Measurements from ENCODE around the gene PRMT2.

Gene PRMT2

GRCh38 chr21:46606427-46606813 is 29.1 kb upstream of the PRMT2 start:
- no peak for DNase-seq (ENCODE audit: low read depth)
- no peak for TF ChIP-seq CTCF (conservative IDR thresholded peaks at IDR 0.05; ENCODE audit: low read length)
- no peak overlapping the region for H3K4me3 ChIP-seq (ENCODE audit: low read length)

GRCh38 chr21:46607636-46608035 is 27.8 kb upstream of the PRMT2 start:
- no peak for TF ChIP-seq CTCF (conservative IDR thresholded peaks at IDR 0.05; ENCODE audit: low read length)
- no peak for DNase-seq (ENCODE audit: low read depth)
- no peak overlapping the region for H3K4me3 ChIP-seq (ENCODE audit: low read length)

GRCh38 chr21:46608672-46609111 is 26.8 kb upstream of the PRMT2 start:
- H3K4me3 ChIP-seq (ENCODE audit: low read length): no peak overlapping the region
- no peak for DNase-seq (ENCODE audit: low read depth)
- no peak for TF ChIP-seq CTCF (conservative IDR thresholded peaks at IDR 0.05; ENCODE audit: low read length)

GRCh38 chr21:46610018-46610701 is 25.3 kb upstream of the PRMT2 start:
- DNase-seq (ENCODE audit: low read depth): no peak
- no peak for TF ChIP-seq CTCF (conservative IDR thresholded peaks at IDR 0.05; ENCODE audit: low read length)

GRCh38 chr21:46613391-46613790 is 22.1 kb upstream of the PRMT2 start:
- no peak for TF ChIP-seq CTCF (conservative IDR thresholded peaks at IDR 0.05; ENCODE audit: low read length)
- no peak overlapping the region for H3K4me3 ChIP-seq (ENCODE audit: low read length)
- no peak for DNase-seq (ENCODE audit: low read depth)

More at GRCh38 chr21:46610018-46610701, 25.3 kb upstream of the PRMT2 start:
- no peak overlapping the region for H3K4me3 ChIP-seq (ENCODE audit: low read length)

GRCh38 chr21:46616050-46616449 is 19.4 kb upstream of the PRMT2 start:
- no peak overlapping the region for H3K4me3 ChIP-seq (ENCODE audit: low read length)
- TF ChIP-seq CTCF (conservative IDR thresholded peaks at IDR 0.05; ENCODE audit: low read length): no peak
- DNase-seq (ENCODE audit: low read depth): no peak

GRCh38 chr21:46616656-46617055 is 18.8 kb upstream of the PRMT2 start:
- DNase-seq (ENCODE audit: low read depth): no peak
- no peak overlapping the region for H3K4me3 ChIP-seq (ENCODE audit: low read length)
- no peak for TF ChIP-seq CTCF (conservative IDR thresholded peaks at IDR 0.05; ENCODE audit: low read length)

All from AG10803 (cell line).